ENCODE measurements around the gene CCR3.
"Not testable (repeated sequence)": the region's sequence is repeated elsewhere in the genome, so short reads cannot be mapped to it uniquely, and the experiment has no call there.

Gene CCR3

DNA sequence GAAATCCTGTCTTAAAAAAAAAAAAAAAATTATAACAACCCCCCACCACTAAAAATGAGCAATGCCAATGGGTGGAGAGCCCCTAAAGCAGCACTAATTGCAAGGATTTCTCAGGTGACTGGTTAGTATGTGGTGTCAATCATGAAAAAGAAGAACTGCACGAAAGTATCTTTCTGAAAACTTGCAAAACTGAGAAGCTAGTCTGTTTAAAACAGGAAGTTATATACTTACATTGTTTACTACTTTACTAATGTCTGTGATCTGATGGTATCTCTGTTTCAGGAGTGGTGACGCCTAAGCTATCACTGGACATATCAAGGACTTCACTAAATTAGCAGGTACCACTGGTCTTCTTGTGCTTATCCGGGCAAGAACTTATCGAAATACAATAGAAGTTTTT, at the start of gene CCR3:
Gene CCR3, plus strand, starts transcription at position 341 of the 400 bp plus-strand sequence. CDS start 22,699 bp downstream, outside the sequence.
- no peak for DNase-seq

DNA sequence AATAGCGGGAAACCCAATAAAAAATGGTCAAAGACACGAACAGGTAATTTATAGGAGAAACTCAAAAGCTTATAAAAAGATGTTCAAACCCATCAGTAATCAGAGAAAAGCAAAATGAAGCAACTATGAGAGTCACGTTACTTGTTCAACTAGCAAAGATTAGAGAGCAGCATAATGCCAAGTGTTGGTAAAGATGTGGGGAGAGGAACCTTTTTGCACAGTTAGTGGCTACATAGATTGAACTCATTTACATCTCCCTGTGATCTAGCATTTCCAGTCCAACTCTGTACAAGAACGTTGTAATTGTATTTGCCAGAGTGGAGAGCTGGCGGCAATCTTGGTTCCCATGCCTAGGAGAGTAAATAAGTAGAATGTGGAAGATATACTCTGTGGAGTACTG, 49.3 kb upstream of the CCR3 start:
- DNase-seq, result no peak

DNA sequence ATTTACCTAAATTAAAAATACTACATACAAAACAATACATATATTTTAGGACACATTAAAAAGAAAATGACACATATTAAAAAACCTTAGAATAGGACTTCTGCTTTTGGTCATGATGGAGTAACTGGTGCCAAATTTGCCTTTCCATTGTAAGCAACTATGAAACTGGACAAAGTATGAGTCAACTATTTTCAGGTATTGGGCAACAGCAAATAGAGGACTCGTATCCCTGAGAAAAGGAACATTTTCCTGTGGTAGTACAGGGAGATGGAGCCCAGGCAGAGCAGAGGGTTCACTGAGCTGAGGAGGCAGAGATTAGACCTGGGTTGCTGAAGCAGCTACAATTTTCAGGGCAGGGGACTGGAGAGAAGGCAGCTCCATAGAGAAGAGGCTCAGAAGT, 48.8 kb upstream of the CCR3 start:
- DNase-seq, result no peak

DNA sequence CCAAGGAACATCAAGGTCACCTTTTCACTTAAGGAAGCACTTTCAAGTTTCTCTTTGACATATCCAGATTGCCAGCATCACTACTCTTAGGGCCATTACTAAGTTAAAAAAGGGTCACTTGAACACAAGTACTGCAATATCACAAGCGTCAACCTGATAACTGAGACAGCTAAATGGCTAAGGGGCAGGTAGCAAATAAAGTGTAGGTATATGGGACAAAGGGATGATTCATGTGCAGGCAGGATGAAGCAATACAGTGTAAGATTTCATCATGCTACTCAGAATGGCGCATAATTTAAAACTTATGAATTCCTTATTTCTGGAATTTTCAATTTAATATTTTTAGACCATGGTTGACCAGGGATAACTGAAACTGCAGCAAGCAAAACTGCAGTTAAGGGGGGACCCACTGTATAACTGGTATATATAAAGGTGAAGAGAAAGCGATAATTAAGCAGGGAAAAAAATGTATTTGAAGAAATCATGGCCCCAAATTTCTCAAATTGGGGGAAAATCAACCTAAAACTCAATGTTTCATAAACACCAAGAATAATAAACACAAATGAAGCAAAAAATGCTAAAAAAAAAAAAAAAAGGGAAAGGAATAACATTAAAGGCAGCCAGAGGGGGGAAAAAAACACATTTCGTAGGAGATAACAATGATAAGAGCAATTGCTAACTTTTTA, 47.2 kb upstream of the CCR3 start:
- no peak for DNase-seq

DNA sequence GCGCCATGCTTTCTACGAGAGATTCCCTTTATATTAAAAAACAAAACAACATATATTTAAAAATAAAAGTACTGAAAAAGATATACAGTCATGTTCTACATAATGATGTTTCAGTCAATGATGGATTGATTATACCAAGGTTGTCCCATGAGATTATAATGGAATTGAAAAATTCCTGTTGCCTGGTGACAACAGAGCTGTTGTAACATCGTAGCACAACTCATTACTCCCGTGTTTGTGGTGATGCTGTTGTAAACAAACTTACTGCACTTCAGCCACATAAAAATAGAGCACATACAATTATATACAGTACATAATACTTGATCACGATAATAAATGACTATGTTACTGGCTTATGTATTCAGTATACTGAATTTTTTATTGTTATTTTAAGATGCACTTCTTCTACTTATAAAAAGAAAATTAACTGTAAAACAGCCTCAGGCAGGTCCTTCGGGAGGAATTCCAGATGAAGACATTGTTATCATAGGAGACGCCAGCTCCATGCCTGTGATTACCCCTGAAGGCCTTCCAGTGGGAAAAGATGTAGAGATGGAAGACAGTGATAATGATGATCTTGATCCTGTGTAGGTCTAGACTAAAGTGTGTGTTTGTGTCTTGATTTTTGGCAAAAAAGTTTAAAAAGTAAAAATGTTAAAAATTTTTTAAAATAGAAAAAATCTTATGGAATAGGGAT, 45.9 kb upstream of the CCR3 start:
- DNase-seq, result no peak

DNA sequence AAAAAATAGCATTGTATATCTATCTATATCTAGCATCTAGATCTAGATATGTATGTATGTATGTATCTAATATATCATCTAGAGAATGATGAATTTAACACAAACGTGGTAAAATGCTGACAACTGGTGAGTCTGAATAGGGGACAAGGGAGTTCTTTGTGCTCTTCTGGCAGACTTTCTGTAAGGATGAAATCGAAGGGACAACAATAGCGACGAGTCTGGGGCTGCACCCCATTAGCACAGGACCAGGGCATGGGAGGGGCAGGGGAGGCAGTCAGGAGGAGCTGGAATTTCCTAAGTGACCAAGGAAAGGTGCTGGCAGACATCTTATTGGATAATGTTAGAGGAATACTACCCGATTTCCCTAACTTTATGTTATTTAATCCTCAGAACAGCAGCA, 42.0 kb upstream of the CCR3 start:
- DNase-seq, result no peak

DNA sequence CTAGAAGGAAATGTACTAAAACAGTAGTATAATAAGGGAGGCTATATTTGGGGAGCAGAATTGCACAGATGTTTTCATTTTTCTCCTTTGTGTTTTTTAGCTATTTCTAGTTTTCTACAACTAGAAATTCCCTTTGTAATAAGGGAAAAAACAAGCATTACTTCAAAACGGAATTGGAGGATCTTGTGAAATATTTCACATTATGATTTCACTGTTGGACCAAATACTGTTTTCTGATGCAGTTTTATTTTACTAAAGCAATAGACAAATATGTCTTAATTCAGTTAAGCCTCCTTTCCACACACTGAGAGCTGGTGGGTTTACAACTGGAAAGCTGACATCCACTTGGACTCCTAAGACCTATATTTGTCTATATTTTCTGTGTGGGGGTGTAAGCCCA, 41.5 kb upstream of the CCR3 start:
- no peak for DNase-seq

DNA sequence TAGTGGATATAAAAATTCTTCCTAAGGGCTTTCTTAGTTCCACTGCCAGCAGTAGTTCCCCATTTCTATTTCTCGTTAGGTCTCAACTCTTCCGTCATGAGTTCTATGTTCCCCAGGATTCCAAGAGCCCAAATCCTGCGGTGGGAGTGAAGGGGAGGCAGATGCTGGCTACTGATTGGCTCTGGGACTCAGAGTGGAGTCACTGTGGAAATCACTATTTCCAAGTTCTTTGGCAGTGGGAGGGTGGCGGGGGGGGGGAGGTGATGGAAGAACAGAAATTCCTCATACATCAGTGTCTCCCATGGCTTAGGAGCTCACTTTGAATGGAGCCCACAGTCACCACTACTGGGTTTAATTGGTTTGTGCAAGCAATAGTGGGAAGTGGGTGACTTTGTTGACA, 39.7 kb upstream of the CCR3 start:
- no peak for DNase-seq

DNA sequence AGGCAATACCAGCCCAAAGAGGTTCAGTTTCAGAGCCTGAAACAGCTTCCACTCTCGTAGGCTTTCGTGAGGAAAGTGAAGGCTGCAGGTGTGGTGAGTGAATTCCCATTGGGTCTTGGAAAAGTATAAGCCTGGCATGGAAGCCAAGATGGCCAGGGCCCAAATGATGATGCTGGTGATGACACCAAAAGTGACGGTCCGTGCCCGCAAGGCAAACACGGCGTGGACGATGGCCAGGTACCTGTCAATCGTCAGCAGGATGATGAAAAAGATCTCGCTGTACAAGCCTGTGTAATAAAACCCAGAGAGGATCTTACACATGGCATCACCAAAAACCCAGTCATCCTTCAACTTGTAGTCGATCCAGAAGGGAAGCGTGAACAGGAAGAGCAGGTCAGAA, 38.6 kb upstream of the CCR3 start:
- DNase-seq, result no peak

DNA sequence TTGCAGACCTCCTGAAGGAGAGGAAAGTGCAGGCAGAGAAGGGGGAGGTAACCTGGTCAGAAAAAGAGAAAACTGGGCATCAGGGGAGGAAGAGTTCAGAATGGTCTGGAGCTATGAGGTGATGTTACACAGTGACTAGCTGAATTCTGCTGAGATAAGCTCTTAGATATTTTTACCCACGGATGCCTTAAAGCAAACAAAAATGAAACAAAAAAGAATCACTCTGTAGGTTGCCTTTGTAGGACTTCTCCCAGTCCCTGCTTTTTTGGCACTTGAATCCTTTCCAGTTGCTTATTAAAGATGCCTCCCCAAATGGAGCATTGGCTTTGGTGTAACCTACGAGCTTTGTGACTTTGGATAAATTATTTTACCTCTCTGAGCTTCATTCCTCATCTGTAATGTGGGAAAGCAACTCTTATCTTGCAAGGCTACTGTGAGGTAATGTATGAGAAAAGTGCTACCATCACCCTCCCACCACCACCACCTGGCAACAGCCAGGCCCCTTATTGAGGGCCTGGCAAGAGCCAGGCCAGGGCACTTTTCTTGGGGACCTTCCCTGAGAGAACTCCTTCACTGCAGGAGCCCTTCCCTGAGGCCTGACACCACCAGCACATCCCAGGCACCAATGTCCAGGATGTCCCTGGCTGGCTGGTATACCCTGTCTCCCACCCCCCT, 36.8 kb upstream of the CCR3 start:
- DNase-seq, result no peak

DNA sequence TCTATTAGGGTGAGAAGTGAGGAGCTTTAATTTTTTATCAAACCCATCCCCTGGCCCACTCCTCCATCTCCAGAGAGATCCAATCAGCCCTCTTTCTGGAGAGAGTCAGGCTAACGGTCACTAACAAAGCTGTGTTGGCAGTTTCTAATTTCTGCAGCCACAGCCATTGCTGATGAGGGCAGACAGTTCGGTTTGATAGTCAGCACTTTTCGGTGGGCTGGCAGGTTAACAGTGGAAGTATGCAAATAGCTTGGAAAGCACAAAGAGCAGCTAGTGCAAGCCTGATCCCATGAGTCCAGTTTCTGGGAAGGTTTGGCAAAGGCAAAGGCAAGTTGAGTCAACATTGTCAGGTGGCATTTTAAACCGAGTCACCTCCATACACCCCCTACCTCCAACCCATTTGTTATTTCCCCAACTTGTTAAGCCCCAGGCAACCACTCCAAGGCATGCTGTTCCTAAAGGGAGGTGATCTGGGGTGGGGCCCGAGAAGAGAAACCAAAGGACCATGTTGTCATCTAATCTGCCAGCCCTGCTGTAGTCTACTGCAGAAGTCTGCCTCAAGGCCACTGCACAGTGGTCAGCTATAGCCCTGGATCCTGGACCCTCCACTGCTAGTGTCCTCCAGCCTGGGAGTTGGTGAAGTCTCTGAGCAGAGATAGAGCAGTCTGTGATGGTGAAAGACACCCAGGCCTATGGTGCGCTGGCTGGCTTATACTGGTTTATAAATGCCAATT, 35.8 kb upstream of the CCR3 start:
- no peak for DNase-seq

DNA sequence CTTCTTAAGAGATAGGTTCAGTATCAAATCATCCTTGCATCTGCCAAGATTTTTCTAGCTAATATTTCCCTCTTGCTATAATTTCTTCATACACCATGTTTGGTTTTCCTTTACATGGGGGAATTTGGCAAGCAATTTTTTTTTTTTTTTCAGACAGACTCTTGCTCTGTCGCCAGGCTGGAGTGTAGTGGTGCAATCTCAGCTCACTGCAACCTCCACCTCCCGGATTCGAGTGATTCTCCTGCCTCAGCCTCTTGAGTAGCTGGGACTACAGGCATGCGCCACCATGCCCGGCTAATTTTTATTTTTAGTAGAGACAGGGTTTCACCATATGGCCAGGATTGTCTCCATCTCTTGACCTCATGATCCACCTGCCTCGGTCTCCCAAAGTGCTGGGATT, 34.7 kb upstream of the CCR3 start:
- not testable (repeated sequence) for DNase-seq

DNA sequence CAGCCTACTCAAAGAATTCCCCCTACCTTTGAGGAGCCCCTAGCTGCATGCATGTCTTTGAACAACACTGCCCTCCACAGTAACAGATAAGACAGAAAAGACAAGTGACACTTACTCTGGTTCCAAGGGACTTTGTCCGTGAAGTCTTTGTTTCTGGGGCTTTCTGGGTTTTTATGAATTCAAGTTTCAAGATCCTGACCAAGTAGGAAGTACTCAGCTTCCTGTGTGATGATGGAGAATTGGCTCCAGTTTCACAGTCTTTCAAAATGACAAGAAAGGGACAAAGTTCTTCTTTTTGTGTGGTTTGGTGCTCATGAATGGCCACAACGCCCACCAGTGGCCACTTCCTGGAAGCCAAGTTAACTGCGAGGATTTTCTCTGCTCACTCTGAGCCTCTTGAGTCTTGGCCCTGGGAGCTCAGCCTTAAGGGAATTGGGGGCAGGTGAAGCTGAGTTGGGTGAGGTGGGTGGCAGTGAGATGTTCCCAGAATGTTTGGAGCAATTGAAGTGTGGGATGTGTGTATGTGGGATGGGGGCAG, 34.0 kb upstream of the CCR3 start, which contains the start of gene CCR1:
Gene CCR1, minus strand, starts transcription at position 147 of the 538 bp plus-strand sequence. CDS start 4,000 bp downstream, outside the sequence.
- DNase-seq, result no peak

DNA sequence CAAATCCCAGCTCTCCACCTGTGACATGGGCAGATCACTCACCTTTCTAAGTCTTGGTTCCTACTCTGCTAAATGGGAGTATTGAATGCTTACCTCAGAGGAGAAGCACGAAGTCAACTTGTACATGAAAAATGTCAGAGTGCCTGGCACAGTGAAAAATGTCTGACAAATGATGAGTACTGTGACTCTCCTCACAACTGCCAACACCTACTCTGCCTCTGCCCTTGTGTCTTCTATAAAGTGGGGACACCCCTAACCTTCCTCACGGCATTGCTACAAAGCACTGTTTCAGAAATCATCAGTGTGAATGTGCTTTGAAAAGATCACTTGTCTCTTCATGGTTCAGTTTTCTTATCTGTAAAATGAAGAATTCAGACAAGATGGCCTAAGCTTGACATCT, 33.2 kb upstream of the CCR3 start:
- no peak for DNase-seq

DNA sequence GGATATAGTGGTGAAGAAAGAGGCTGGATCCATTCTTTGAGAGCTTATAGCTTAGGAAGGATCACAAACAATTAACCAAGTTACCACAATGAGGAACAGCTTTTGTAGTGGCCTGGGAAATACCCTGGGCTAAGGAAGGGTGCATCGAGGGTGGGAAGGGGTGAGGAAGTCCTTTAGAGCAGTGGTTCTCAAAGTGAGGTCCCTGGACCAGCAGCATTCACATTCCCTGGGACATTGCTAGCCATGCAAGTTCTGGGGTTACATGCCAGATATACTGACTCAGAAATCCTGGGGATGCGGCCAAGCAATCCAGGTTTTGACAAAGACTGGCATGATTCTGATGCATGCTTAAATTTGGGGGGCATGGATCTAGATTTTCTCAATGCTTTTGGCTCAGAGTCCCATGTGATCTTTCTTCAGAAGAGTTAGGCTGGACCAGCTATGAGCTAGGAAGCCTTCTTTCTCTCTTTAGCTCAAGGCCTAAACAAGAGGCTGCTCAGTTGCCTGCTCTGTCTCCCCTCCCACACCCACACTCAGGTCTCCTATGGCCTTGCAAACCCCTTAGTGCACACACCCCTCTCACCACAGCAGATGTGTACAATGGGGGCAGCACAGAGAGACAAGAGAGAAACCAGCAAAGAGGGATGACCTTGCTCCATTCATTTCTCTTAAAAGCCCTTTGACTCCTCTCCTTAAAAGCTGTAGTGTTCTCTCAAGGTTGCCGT, 32.4 kb upstream of the CCR3 start:
- DNase-seq, result no peak

DNA sequence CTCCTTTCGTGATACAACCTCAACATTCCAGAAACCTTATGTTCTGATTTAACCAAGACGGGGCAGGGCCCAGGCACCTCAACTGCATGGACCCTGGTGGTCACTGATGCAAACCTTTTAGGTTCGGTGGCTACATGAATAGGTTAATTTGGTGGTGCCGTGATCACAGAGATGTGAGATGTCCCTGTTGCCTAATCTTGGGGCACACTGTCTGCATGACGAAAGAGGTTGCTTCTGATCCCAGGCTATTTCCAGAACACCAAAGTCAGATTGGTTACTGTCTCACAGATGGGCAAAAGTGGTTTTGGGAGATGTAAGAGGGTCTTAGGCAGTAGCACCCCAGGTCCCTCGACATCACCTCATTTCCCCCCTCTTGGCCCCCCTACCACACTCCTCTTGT, 30.2 kb upstream of the CCR3 start:
- DNase-seq, result no peak

DNA sequence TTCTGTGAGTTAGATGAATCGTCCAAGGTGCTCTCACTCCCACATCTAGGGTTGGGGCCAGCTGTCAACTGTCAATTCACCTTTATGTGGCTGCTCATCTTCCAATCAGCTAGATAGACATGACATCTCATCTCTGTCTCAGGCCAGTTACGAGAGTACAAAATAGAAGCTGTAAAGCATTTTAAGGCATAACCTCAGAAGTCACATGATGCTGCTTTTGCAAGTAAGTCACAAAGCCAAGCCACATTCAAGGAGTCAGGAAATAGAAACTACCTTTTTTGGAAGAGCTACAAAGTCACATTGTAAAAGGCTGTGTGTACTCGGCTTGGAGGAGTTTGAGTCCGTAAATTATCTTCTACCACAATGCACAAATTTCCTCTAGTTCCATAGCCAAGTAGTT, 29.1 kb upstream of the CCR3 start:
- DNase-seq, result no peak

DNA sequence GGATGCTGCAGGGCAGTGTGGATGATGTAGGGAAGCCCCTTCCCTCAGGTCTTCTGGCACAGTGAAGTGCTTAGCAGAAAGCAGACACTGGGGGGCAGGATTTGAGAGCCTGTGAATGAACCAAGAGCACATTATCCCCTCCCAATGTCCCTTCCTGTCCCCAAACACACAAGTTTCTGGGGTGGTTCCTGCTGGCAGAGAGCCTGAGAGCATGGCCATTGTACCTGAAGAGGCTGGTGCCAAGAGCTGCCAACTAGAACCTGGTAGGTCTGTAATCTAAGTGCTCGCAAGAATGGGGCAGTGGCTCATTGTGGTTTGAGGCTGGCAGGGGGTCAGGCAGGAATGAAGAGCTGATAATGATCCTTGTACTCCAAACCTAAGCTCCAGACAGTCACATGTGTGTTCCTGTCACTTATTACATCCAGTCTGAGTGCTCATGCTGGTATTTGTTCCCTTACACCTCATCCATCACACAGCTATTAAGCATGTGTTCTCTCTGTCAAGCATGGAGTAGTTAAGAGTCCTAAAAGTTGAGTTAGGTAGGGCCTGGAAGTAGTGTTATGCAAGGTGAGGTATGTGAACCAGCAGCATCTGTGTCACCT, 27.4 kb upstream of the CCR3 start:
- peak; percentile 36 to 47 for DNase-seq

DNA sequence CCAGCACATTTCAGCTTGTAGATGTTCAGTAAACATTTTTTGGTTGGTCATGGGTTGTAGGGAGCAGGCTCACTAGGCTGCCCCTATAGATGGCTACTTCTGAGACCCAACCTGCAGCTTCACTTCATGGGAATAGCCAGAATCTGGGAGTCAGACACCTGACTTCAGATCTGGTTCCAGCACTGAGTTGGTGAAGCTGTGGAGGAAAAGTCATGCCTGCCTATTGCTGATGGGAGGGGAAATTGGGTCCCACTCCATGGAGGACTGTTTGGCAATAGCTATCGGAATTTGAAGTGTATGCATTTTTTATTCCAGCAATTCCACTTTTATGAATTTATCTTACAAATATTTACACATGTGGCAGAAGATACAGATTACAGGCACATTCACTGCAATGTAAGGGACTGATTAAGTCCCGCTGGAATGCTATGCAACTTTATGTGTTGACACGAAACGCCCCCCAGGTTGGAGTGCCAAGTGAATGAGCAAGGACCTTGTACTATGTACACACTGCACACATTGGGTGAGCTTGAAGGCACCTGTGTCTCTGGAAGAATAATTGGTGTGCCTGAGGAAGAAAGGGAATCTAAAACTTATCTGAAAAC, 26.3 kb upstream of the CCR3 start:
- DNase-seq, result no peak

DNA sequence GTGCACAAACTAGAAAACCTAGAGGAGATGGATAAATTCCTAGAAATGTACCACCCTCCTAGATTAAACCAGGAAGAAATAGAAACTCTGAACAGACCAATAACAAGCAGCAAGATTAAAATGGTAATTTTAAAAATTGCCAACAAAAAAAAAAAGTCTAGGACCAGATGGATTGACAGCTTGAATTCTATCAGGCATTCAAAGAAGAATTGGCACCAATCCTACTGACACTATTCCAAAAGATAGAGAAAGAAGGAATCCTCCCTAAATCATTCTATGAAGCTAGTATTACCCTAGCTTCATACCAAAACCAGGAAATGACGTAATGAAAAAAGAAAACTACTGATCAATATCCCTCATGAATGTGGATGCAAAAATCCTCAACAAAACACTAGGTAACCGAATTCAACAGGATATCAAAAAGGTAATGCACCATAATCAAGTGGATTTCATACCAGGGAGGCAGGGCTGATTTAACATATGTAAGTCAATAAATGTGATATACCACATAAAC, 24.0 kb upstream of the CCR3 start:
- no peak for DNase-seq

DNA sequence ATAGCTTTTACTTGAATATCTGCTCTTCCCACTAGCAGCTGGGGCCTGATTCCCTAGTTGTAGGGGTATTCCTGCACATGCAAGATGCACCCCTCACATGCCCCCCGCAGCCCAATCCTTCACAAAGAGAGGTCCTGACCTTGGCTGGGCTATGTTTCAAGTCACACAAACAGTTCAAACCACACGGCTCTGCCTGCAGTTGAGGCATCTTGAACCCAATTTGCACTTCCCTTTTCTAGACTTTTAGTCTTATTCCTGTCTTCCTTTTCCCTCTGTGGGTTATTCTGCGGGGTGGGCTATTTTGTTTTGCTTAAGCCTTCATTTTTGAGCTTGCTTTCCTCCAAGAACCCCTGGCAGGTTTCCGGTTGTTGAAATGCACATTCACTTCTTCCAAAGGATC, 20.9 kb upstream of the CCR3 start:
- DNase-seq, result no peak

All from NCI-H187 (cell line).